HL-60 (cell line): Measurements from ENCODE around the gene IRF2.

Experiments
- CTCF ChIP-seq: IDR thresholded peaks from one replicate; pipeline ENCODE4 v1.5.1; 2011; ENCODE audit warnings: low read length, control low read depth, inconsistent platforms; ENCODE audit not compliant: insufficient read depth
- POLR2AphosphoS5 ChIP-seq: IDR thresholded peaks from 2 replicates; pipeline ENCODE4 v1.6.1; 2012; ENCODE audit warnings: low read depth

- TF ChIP-seq CTCF (no peak), POLR2AphosphoS5 (no peak)
Observed at GRCh38 chr4:184464759-184465454, 9.4 kb downstream of the IRF2 start.
